ENCODE results near the gene NFKBIL1. TPM values are rescaled to one million over a fixed set of nuclear protein-coding genes. Genes with fewer than 3 reads are reported as not detected.

Gene NFKBIL1
- total RNA-seq, 1 experiment from 2014 or later, result 19.5 TPM

GRCh38 chr6:31569861-31570536 is 22.6 kb downstream of the NFKBIL1 start:
- POLR2A ChIA-PET, result no interaction called here
- peaks cover 7% of the 10 kb centered on the region for H3K27me3 Mint-ChIP-seq (ENCODE audit: low read depth)
- no peaks in the 10 kb centered on the region for H3K9me3 Mint-ChIP-seq
- no peak overlapping the region for H3K4me3 Mint-ChIP-seq
- TF ChIP-seq CDX4 (CRISPR knock-in tag; IDR thresholded peaks at IDR 0.05; ENCODE audit: borderline replicate concordance), result no peak
- TF ChIP-seq PRRX2 (CRISPR knock-in tag; IDR thresholded peaks at IDR 0.05), result no peak
- no peak for TF ChIP-seq ESRRA (CRISPR knock-in tag; IDR thresholded peaks at IDR 0.05; ENCODE audit: borderline replicate concordance)
- TF ChIP-seq RORB (CRISPR knock-in tag; IDR thresholded peaks at IDR 0.05), result no peak
- TF ChIP-seq ZSCAN18 (CRISPR knock-in tag; IDR thresholded peaks at IDR 0.05), result no peak
- no peak for TF ChIP-seq NFE2L1 (CRISPR knock-in tag; IDR thresholded peaks at IDR 0.05)
- TF ChIP-seq SMAD4 (CRISPR knock-in tag; IDR thresholded peaks at IDR 0.05), result no peak
- TF ChIP-seq FOXK1 (CRISPR knock-in tag; IDR thresholded peaks at IDR 0.05), result no peak
- TF ChIP-seq ZNF532 (CRISPR knock-in tag; IDR thresholded peaks at IDR 0.05; ENCODE audit: borderline replicate concordance), result no peak
- TF ChIP-seq ZNF671 (CRISPR knock-in tag; IDR thresholded peaks at IDR 0.05), result no peak
- no peak for TF ChIP-seq NR3C1 (CRISPR knock-in tag; conservative IDR thresholded peaks at IDR 0.05; ENCODE audit: low read depth)
- TF ChIP-seq, protein P1, sequence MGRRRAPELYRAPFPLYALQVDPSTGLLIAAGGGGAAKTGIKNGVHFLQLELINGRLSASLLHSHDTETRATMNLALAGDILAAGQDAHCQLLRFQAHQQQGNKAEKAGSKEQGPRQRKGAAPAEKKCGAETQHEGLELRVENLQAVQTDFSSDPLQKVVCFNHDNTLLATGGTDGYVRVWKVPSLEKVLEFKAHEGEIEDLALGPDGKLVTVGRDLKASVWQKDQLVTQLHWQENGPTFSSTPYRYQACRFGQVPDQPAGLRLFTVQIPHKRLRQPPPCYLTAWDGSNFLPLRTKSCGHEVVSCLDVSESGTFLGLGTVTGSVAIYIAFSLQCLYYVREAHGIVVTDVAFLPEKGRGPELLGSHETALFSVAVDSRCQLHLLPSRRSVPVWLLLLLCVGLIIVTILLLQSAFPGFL (CRISPR knock-in tag; IDR thresholded peaks at IDR 0.05; ENCODE audit: borderline replicate concordance), result no peak
- no peak for TF ChIP-seq ZNF416 (CRISPR knock-in tag; IDR thresholded peaks at IDR 0.05)
- TF ChIP-seq, protein P2, sequence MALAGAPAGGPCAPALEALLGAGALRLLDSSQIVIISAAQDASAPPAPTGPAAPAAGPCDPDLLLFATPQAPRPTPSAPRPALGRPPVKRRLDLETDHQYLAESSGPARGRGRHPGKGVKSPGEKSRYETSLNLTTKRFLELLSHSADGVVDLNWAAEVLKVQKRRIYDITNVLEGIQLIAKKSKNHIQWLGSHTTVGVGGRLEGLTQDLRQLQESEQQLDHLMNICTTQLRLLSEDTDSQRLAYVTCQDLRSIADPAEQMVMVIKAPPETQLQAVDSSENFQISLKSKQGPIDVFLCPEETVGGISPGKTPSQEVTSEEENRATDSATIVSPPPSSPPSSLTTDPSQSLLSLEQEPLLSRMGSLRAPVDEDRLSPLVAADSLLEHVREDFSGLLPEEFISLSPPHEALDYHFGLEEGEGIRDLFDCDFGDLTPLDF (CRISPR knock-in tag; IDR thresholded peaks at IDR 0.05), result no peak
- no peak for TF ChIP-seq ZNF219 (CRISPR knock-in tag; IDR thresholded peaks at IDR 0.05; ENCODE audit: borderline replicate concordance)
- no peak for TF ChIP-seq CREM (CRISPR knock-in tag; IDR thresholded peaks at IDR 0.05)
- no peak for TF ChIP-seq ZNF121 (CRISPR knock-in tag; IDR thresholded peaks at IDR 0.05)
- no peak for TF ChIP-seq JAZF1 (CRISPR knock-in tag; IDR thresholded peaks at IDR 0.05)
- no peak for TF ChIP-seq ATF2 (CRISPR knock-in tag; IDR thresholded peaks at IDR 0.05; ENCODE audit: borderline replicate concordance, low read depth)
- TF ChIP-seq HMGXB4 (CRISPR knock-in tag; IDR thresholded peaks at IDR 0.05), result no peak
- CTCF ChIA-PET, result interaction anchor here (0.8 to 3.8 kb wide), 2 partner anchors 11 to 19 kb away, joined by 3 to 36 read pairs; partner anchors contain the start of gene LTB
- no peaks in the 10 kb centered on the region for H3K36me3 Mint-ChIP-seq
- H3K4me1 Mint-ChIP-seq, result peaks cover 19% of the 10 kb centered on the region
- no peak overlapping the region for H3K27ac Mint-ChIP-seq
- DNase-seq (ENCODE audit: low spot score), result no peak
- no peak for ATAC-seq
